Activated gamma-delta T cell treated with anti-CD3 and anti-CD28 coated beads, Interleukin-2, amount 50 U/mL, for 16 hours (primary cell): ENCODE data around the gene TUT7.
"Not testable (repeated sequence)": the region's sequence is repeated elsewhere in the genome, so short reads cannot be mapped to it uniquely, and the experiment has no call there.

Experiments used
- DNase-seq: peaks from one replicate; pipeline ENCODE4 v3.0.0-alpha.2; 2020; ENCODE audit warnings: low read depth

Gene TUT7

DNA sequence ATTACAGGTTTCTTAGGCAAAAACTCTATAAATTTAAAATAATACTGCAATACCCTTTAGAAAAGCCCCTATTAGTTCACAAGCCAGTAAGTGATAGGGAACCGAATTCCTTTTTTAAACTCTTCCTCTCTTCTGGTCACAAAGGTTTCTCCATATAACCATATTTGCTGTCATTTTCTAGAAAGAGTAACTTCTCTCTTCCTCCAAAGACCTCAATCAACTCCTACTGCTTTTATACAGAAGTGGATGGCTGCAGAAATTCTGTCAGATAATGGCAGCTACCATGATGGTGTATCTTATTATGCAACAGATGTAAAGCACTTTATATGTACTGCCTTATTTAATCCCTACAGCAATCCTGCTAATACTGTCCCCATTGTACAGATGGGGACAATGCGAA lies 6.2 kb downstream of the TUT7 start:
- no peak for DNase-seq

GRCh38 chr9:86344818-86345217 lies 9.4 kb downstream of the TUT7 start:
- no peak for DNase-seq

GRCh38 chr9:86342269-86342668 lies 11.9 kb downstream of the TUT7 start:
- no peak for DNase-seq

GRCh38 chr9:86341007-86341491 lies 13.2 kb downstream of the TUT7 start:
- DNase-seq, result no peak

DNA sequence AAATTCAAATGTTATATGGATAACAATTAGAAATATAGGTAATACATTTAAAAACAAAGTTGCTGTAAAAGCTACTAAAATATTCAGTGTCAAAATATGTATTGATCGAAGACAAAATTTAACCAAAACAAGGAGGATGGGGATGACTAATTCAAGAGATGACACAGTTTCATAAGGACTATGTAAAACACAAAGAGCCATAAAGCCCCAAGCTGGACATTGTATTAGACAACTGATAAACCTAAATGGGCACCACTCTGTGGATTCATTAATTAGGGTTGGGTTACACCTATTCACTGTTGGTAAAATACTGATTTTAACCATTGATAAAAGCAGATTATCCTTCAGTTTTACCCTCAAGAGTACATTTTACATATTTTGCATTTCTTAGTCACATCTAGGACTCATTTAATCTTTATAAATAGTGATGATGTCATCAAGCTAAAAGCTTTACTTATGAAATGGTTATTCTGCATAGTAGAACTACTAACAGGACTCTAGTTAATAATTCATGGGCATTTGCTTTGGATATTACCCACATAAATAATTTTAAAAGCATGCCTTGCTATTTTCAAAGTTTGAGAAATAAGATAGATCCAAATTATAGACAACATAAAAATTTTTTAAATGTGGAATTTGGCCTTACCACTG lies 13.7 kb downstream of the TUT7 start:
- no peak for DNase-seq

GRCh38 chr9:86337469-86338108 lies 16.6 kb downstream of the TUT7 start:
- DNase-seq, result no peak

DNA sequence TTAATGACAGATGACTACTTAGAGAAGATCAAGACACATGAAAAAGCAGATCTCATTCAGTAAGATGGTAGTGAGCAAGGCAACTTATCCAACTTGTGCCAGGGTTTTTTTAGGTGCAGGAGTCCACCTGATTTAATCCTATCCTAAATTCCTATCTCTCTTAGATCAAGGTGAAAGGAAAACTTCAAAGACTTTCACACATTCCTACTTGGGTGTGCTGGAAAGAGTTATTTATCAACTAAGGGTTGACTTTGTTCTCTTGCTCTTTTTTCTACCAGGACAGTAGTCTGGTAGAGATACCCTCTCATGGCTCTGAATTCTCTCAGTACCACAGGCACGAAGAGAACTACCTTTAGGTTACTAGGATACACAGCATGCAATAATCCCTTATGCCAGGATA lies 18.2 kb downstream of the TUT7 start:
- no peak for DNase-seq

DNA sequence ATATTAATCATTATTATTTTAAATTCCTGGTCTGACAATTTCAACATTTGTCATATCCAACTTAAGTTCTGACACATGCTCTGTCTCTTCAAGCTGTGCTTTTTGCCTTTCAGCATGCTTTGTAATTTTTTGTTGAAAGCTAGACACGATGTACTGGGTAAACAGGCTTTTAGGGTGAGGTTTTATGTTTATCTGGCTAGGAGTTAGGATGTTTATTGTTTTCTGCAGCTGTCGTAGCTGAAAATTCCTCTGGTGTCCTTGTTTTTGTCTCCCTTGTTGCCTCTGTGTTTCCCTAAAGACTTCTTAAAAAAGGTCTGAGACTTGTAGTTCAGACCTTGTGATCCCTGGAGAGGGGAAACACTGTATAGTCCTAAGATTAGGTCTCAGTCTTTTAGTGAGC lies 20.6 kb downstream of the TUT7 start:
- no peak for DNase-seq

DNA sequence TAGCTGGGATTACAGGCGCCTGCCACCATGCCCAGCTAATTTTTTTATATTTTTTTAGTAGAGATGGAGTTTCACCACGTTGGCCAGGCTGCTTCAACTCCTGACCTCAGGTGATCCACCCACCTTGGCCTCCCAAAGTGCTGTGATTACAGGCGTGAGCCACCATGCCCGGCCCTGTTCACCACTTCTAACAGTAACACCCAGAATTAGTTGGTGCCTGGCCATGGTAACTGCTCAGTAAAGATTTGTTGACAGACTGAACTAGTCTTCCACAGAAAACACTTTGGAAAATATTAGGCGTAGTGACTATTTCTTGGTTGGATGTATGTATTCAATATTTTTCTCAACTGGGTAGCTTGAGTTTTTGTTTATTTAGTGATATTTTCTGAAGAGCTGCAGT lies 24.0 kb downstream of the TUT7 start:
- no peak for DNase-seq

DNA sequence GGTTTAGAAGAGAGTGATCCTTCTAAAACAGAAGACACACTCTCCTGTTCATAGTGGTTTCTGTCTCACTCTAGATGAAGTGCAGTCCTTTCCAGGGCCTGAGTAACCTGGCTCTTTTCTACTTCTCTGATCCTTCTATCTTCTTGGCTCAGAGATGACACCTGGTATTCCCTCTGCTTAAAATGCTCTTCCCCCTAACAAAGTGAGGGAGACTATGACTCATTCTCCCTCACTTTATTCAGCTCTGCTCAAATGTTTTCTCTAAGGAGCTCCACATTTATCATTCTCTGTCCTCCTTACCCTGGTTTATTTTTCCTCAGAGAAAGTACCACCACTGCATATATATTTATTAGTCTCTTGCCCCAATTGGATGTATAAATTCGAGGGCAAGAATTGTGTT lies 24.6 kb downstream of the TUT7 start:
- no peak for DNase-seq

GRCh38 chr9:86328156-86328555 lies 26.1 kb downstream of the TUT7 start:
- DNase-seq, result no peak

DNA sequence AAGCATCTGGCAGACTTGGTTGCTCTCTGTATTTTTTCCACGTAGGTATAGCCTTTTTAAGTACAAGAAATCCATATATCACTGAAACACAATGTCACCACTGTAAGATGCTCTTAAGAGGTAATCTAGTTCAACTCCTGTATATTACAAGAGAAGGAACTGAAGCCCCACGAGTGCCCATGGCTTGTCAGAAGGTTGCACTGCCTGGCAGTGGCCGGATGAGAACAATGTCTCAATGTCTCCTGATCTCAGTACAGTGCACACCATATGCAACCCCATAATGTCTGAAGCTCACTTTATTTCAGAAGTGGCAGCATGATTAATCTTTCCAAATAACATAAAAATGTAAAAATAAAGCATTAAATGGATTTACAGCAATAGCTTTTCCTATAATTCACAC lies 27.7 kb downstream of the TUT7 start:
- no peak for DNase-seq

- DNase-seq, result no peak
Measured at GRCh38 chr9:86324901-86325300, 29.3 kb downstream of the TUT7 start.

- DNase-seq, result no peak
Measured at GRCh38 chr9:86324308-86324707, 29.9 kb downstream of the TUT7 start.

DNA sequence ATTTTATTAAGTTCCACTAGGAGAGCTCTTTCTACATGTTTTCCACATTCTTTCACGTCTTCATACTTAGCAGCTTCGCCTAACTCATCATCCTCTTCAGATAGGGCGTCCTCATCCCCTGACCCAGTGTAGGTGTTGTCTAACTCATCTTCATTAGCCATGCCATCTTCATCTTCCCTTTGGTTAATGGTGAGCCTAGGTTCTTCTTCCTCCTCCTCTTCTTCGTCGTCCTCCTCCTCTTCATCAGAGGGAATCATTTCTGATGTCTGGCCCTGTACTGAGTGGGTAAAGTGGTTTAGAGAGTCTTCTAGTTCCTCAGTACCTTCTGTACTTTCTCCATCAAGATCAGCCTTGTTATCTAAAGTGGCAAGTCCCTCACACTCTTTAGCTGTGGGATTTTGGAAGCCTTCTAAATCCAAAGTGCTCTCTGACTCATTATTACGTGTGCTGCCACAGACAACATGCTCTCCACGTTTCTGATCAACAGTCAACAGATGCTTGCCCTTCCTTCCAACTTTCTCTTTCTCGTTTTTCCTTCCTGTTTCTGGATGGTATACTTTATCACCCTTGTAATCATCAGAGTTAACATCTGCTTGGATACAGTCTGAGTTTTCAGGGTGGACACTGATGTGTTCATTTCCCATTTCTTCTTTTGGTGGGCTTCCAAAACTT lies 31.1 kb downstream of the TUT7 start:
- no peak for DNase-seq

DNA sequence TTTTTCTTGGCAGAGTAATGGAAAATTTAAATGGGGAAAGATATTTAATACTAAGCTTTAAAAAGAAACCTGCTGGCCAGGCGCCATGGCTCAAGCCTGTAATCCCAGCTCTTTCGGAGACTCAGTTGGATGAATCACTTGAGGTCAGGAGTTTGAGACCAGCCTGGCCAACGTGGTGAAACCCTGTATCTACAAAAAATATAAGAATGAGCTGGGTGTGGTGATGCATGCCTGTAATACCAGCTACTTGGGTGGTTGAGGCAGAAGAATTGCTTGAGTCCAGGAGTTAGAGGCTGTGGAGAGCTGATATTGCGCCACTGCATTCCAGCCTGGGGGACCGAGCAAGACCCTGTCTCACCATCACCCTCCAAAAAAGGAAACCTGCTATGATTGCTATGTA lies 32.8 kb downstream of the TUT7 start:
- DNase-seq, result no peak

- no peak for DNase-seq
Measured at GRCh38 chr9:86318187-86318586, 36.0 kb downstream of the TUT7 start.

- DNase-seq, result no peak
Measured at GRCh38 chr9:86315078-86315477, 39.1 kb downstream of the TUT7 start.

- DNase-seq, result not testable (repeated sequence)
Measured at GRCh38 chr9:86312959-86313358, 41.3 kb downstream of the TUT7 start.

- DNase-seq, result no peak
Measured at GRCh38 chr9:86308687-86309086, 45.5 kb downstream of the TUT7 start.

GRCh38 chr9:86304236-86304730 lies 49.9 kb downstream of the TUT7 start:
- no peak for DNase-seq

DNA sequence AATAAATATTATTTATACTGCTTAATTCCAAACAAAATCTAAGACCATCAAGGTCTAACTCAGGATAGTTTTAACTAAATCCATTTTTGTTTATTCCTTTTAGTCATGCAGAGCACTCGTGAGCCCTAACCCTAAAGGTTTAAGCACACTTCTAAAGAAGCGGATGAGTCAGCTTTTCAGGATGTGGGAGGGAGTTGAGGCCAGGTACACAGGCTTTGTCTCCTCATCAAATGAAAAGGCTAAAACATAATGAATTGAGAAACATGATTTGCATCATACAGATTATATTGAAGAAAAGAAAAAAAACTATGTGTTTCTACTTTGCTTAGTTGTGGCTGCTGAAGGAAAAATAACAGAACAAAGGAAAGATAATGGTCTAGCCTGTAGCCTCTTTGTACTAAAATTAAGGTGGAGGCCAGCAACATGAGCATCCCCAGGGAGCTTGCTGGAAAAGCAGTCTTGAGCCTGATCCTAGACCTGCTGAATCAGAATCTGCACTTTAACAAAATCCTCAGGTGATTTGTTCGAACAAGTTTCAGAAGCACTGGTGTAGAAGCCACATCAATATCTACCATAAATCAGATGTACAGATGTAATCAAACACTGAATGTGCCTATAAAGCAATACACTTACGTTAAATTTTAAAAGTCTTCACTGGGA lies 50.8 kb downstream of the TUT7 start:
- DNase-seq, result peak; percentile 15

- no peak for DNase-seq
Measured at GRCh38 chr9:86301686-86302085, 52.5 kb downstream of the TUT7 start.
